Calu3 (cell line): Measurements from ENCODE around the gene OR2A5. TPM values are rescaled to one million over a fixed set of nuclear protein-coding genes. Genes with fewer than 3 reads are reported as not detected.

ENCODE experiments used
- BruUV-seq: library from RNA; stranded (reverse); fragments of 400-500 nt; replicated peaks from 2 replicates; lab custom pipeline; 2021; lab: Mats Ljungman, UMichigan
- CTCF ChIA-PET: fragments of 300-600 bp; sonication (Branson Sonifier 250); formaldehyde crosslinking; loops from one replicate; lab custom pipeline; 2022; ENCODE audit warnings: antibody characterized with exemption; lab: Charles Lee
- DNase-seq: peaks from one replicate; pipeline ENCODE4 v3.0.0; 2022
- H3K27ac Mint-ChIP-seq: one replicate; pipeline ENCODE4 v1.8.0; 2022; ENCODE audit warnings: mixed read lengths; ENCODE audit not compliant: unreplicated experiment
- H3K27me3 Mint-ChIP-seq: one replicate; pipeline ENCODE4 v1.8.0; 2022; ENCODE audit warnings: mixed read lengths; ENCODE audit not compliant: unreplicated experiment
- H3K36me3 Mint-ChIP-seq: one replicate; pipeline ENCODE4 v1.8.0; 2022; ENCODE audit warnings: mild to moderate bottlenecking, moderate library complexity, mixed read lengths; ENCODE audit not compliant: insufficient read depth, unreplicated experiment
- H3K4me1 Mint-ChIP-seq: one replicate; pipeline ENCODE4 v1.8.0; 2022; ENCODE audit warnings: mild to moderate bottlenecking, low read depth, mixed read lengths; ENCODE audit not compliant: unreplicated experiment
- H3K4me3 Mint-ChIP-seq: one replicate; pipeline ENCODE4 v1.8.0; 2022; ENCODE audit warnings: mild to moderate bottlenecking, low read depth, moderate library complexity, mixed read lengths; ENCODE audit not compliant: unreplicated experiment
- H3K9me3 Mint-ChIP-seq: one replicate; pipeline ENCODE4 v1.8.0; 2022; ENCODE audit warnings: low read depth, mixed read lengths; ENCODE audit not compliant: unreplicated experiment
- intact Hi-C: fragments of 100-400 bp; cut with micrococcal nuclease; formaldehyde crosslinking; loops from one replicate; pipeline ENCODE4 v1.10.0; 2022; ENCODE audit not compliant: unreplicated experiment
- total RNA-seq: library from RNA; stranded (reverse); gene quantifications from 2 replicates; pipeline ENCODE4 v1.2.3, GENCODE V29; 2022
- TF ChIP-seq, protein P1 (sequence below): fragments of 200-600 bp; IDR thresholded peaks from one replicate; pipeline ENCODE4 v1.8.0; 2022; ENCODE audit warnings: antibody characterized with exemption; ENCODE audit not compliant: unreplicated experiment

OR2A5 gene
- total RNA-seq, 1 experiment from 2014 or later: not detected

DNA sequence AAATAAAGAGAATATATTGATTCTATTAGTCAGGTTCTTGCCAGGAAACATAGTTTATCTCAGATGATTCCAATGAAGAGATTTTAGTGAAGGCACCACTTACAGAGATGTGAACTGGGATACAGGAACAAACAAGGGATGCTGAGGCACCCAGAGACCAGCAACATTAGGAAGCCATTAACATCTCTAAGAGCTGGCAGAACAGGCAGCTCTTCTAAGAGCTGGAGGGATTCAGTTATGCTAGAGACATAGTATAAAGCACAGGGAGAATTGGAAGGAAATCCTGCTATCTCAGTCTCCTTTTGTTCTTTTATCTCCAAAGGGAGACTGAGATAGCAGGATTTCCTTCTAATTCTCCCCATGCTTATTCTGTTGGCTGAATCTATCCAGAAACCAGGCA is 26.6 kb upstream of the OR2A5 start:
- CTCF ChIA-PET: no interaction called here

DNA sequence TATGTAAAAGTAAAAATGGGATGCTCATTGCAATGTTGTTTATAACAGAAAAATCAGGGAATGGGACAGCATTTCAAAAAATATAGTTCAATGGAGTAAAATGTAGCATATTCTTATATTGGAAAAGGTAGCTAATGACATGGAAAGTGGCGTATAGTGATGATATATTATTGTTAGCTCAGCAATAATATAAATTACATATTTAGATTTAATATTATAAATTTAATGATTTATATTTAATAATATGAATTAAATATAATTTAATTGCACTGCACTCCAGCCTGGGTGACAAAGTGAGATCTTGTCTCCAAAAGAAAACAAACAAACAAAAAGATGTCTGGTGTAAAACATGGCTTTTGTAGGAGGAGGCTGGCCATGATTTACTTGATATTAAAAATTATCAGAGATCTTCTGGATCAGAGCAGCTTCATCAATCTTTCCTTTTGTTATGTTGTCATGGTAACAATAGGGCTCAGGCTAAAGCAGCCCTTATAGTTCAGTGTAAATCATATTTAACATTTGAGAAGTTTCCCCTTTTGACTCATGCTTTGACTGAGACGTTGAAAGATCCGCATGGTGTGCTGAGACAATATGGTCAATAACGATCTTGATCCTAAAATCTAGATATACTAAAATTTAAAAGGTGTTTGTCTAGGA is 25.4 kb upstream of the OR2A5 start:
- H3K4me1 Mint-ChIP-seq: no peaks in the 10 kb centered on the region
- H3K4me3 Mint-ChIP-seq: no peak overlapping the region
- H3K27ac Mint-ChIP-seq: no peak overlapping the region
- BruUV-seq: no TSS peak
- H3K36me3 Mint-ChIP-seq: no peaks in the 10 kb centered on the region
- intact Hi-C loops: no loop called here
- TF ChIP-seq, protein P1, sequence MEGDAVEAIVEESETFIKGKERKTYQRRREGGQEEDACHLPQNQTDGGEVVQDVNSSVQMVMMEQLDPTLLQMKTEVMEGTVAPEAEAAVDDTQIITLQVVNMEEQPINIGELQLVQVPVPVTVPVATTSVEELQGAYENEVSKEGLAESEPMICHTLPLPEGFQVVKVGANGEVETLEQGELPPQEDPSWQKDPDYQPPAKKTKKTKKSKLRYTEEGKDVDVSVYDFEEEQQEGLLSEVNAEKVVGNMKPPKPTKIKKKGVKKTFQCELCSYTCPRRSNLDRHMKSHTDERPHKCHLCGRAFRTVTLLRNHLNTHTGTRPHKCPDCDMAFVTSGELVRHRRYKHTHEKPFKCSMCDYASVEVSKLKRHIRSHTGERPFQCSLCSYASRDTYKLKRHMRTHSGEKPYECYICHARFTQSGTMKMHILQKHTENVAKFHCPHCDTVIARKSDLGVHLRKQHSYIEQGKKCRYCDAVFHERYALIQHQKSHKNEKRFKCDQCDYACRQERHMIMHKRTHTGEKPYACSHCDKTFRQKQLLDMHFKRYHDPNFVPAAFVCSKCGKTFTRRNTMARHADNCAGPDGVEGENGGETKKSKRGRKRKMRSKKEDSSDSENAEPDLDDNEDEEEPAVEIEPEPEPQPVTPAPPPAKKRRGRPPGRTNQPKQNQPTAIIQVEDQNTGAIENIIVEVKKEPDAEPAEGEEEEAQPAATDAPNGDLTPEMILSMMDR: no peak
- H3K9me3 Mint-ChIP-seq: peaks cover 2% of the 10 kb centered on the region
- DNase-seq: no peak
- H3K27me3 Mint-ChIP-seq: no peaks in the 10 kb centered on the region
- CTCF ChIA-PET: no interaction called here

More for the DNA sequence above, 26.6 kb upstream of the OR2A5 start:
- intact Hi-C loops: no loop called here
- BruUV-seq: no TSS peak
- H3K4me1 Mint-ChIP-seq: no peaks in the 10 kb centered on the region
- H3K36me3 Mint-ChIP-seq: no peaks in the 10 kb centered on the region
- no peak overlapping the region for H3K27ac Mint-ChIP-seq
- peaks cover 6% of the 10 kb centered on the region for H3K9me3 Mint-ChIP-seq
- no peaks in the 10 kb centered on the region for H3K27me3 Mint-ChIP-seq
- DNase-seq: no peak
- no peak overlapping the region for H3K4me3 Mint-ChIP-seq
- TF ChIP-seq, protein P1: no peak

DNA sequence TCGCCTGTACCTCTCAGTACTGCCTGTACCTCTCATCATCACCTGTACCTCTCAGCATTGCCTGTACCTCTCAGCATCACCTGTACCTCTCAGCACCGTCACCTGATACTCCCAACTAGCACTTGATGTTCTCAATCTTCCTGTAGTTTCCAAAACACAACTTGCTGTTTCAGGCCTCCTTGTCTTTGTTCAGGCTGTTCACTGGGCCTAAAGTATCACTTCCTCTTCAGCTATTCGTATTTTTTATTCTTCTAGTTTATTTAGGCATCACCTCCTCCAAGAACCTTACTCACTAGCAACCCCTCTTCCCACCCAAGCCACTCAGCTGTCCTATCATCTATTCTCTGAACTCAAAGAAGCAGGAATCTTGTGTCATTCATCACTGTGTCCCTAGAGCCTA is 24.5 kb upstream of the OR2A5 start:
- TF ChIP-seq, protein P1: no peak
- CTCF ChIA-PET: no interaction called here
- Mint-ChIP-seq H3K4me3 (no peak overlapping the region), H3K27me3 (no peaks in the 10 kb centered on the region), H3K36me3 (no peaks in the 10 kb centered on the region), H3K9me3 (no peaks in the 10 kb centered on the region), H3K27ac (no peak overlapping the region), H3K4me1 (no peaks in the 10 kb centered on the region)
- no TSS peak for BruUV-seq
- intact Hi-C loops: no loop called here
- no peak for DNase-seq

DNA sequence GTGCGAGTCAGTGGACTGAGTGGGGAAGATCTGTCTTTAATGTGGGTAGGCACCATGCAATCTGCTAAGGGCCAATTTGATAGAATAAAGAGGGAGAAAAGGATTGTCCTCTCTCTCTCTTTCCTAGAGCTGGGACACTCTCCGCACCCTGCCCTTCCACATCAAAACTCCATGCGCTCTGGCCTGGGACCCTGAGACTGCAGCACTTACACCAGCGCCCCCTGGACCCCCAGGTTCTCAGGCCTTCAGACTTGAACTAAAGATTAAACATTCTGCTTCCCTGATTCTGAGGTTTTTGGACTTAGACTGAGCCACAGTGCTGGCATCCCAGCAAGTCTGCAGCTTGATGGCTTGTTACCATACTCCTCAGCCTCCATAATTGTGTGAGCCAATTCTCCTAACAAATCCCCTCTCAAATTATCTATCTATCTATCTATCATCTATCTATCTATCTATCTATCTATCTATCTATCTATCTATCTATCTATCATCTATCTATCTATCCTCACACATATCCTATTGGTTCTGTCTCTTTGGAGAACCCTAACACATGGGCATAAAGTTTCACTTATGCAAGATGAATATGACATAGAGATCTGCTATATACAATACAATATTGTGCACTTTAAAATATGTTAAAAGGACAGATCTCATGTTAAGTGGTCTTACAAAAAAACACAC is 22.4 kb upstream of the OR2A5 start:
- DNase-seq: no peak
- CTCF ChIA-PET: interaction anchor here (2.5 kb wide), 1 partner anchor 125 kb away, joined by 8 read pairs; the partner anchor contains the start of gene TCAF1
- TF ChIP-seq, protein P1: no peak
- no peaks in the 10 kb centered on the region for H3K9me3 Mint-ChIP-seq
- BruUV-seq: no TSS peak
- H3K36me3 Mint-ChIP-seq: no peaks in the 10 kb centered on the region
- H3K27ac Mint-ChIP-seq: no peak overlapping the region
- intact Hi-C loops: loop anchor here (2.0 to 5.0 kb wide), 3 partner anchors 54 to 126 kb away; no protein-coding TSS in a partner anchor
- no peak overlapping the region for H3K4me3 Mint-ChIP-seq
- H3K4me1 Mint-ChIP-seq: no peaks in the 10 kb centered on the region
- no peaks in the 10 kb centered on the region for H3K27me3 Mint-ChIP-seq
